HCT116 (cell line): ENCODE measurements around the gene JCHAIN. TPM values are rescaled to one million over a fixed set of nuclear protein-coding genes. Genes with fewer than 3 reads are reported as not detected.

ENCODE experiments used
- ATAC-seq: fragments of 200-7000 bp; cut with Tn5 transposase; 2 replicates; pipeline ENCODE4 v1.9.1; 2020; ENCODE audit warnings: mild to moderate bottlenecking, moderate library complexity
- BruUV-seq: library from RNA; stranded (reverse); fragments of 400-500 nt; replicated peaks from 2 replicates; lab custom pipeline; 2021; lab: Mats Ljungman, UMichigan
- CTCF ChIA-PET: fragments of 300-600 bp; sonication (Branson Sonifier 250); formaldehyde crosslinking; loops from one replicate; lab custom pipeline; 2021; ENCODE audit warnings: antibody characterized with exemption; lab: Charles Lee
- POLR2A ChIA-PET: fragments of 300-600, 350-600 bp; sonication (Branson Sonifier 250); formaldehyde crosslinking; loops from one replicate; lab custom pipeline; 2021; ENCODE audit warnings: antibody characterized with exemption; lab: Charles Lee
- RAD21 ChIA-PET, 2 experiments: fragments of 300-600 bp; sonication (Branson Sonifier 250); formaldehyde crosslinking; loops; one replicate each; lab custom pipeline; 2023; ENCODE audit warnings: low total read pairs in 2 of 2; ENCODE audit not compliant: uncharacterized antibody in 2 of 2, unreplicated experiment in 2 of 2, low non-redundant PET in 1 of 2; lab: Charles Lee
- DNase-seq: peaks from one replicate; pipeline ENCODE4 v3.0.0-alpha.2; 2010; ENCODE audit warnings: low read depth, low spot score
- H2AFZ ChIP-seq: fragments of 200-600 bp; shearing (Covaris generic), sonication (generic); 2 replicates; pipeline ENCODE4 v1.6.1; 2017; ENCODE audit warnings: low read depth, mixed run types, mixed read lengths, antibody characterized with exemption, low read length; ENCODE audit not compliant: poor library complexity, severe bottlenecking
- H3K27ac ChIP-seq: 2 replicates; pipeline ENCODE4 v1.5.1; 2012; ENCODE audit warnings: low read depth, low read length
- H3K27me3 ChIP-seq: fragments of 200-600 bp; sonication (generic); 2 replicates; pipeline ENCODE4 v1.6.1; 2016; ENCODE audit warnings: mixed run types, low read length, mixed read lengths; ENCODE audit not compliant: insufficient read depth
- H3K36me3 ChIP-seq, 2 experiments: fragments of 200-500 bp in 1 of 2; fragments of 200-600 bp in 1 of 2; sonication (Bioruptor generic) in 1 of 2; sonication (generic) in 1 of 2; 2 replicates each; pipeline versions ENCODE4 v1.5.1 to v1.6.1; 2014 to 2016; ENCODE audit warnings: low read length in 2 of 2, inconsistent platforms in 1 of 2, mixed read lengths in 1 of 2, mixed run types in 1 of 2; ENCODE audit not compliant: insufficient read depth in 2 of 2, control insufficient read depth in 1 of 2
- H3K4me1 ChIP-seq, 2 experiments: fragments of 200-600 bp in 1 of 2; sonication (generic) in 1 of 2; 2 replicates each; pipeline versions ENCODE4 v1.5.1 to v1.6.1; 2012 to 2017; ENCODE audit warnings: low read length in 2 of 2, inconsistent platforms in 1 of 2, mild to moderate bottlenecking in 1 of 2, mixed read lengths in 1 of 2, mixed run types in 1 of 2, moderate library complexity in 1 of 2; ENCODE audit not compliant: insufficient read depth in 2 of 2, control insufficient read depth in 1 of 2
- H3K4me2 ChIP-seq: fragments of 200-600 bp; sonication (generic); 2 replicates; pipeline ENCODE4 v1.6.1; 2017; ENCODE audit warnings: mixed run types, low read length, mixed read lengths
- H3K4me3 ChIP-seq, 2 experiments: fragments of 200-600 bp in 1 of 2; sonication (generic) in 1 of 2; replicated peaks in 1 of 2; 2 replicates each; pipeline ENCODE4 v1.5.1; 2011 to 2016; ENCODE audit warnings: low read length in 2 of 2, control low read depth in 1 of 2, low read depth in 1 of 2, mild to moderate bottlenecking in 1 of 2, mixed read lengths in 1 of 2, mixed run types in 1 of 2
- H3K79me2 ChIP-seq: fragments of 200-600 bp; sonication (generic); 2 replicates; pipeline ENCODE4 v1.6.1; 2017; ENCODE audit warnings: mild to moderate bottlenecking, mixed run types, low read length, moderate library complexity, mixed read lengths; ENCODE audit not compliant: insufficient read depth
- H3K9ac ChIP-seq: fragments of 200-600 bp; sonication (generic); 2 replicates; pipeline ENCODE4 v1.6.1; 2016; ENCODE audit warnings: low read length, mixed read lengths
- H3K9me2 ChIP-seq: fragments of 200-600 bp; sonication (generic), shearing (Covaris generic); 2 replicates; pipeline ENCODE4 v1.6.1; 2017; ENCODE audit warnings: mixed run types, mild to moderate bottlenecking, moderate library complexity; ENCODE audit not compliant: insufficient read depth
- H3K9me3 ChIP-seq, 2 experiments: fragments of 200-500 bp in 1 of 2; fragments of 200-600 bp in 1 of 2; sonication (Bioruptor generic) in 1 of 2; sonication (generic) in 1 of 2; 2 replicates each; pipeline ENCODE4 v1.6.1; 2014 to 2017; ENCODE audit warnings: low read length in 2 of 2, mixed read lengths in 2 of 2, inconsistent platforms in 1 of 2, low read depth in 1 of 2, mild to moderate bottlenecking in 1 of 2, mixed run types in 1 of 2, moderate library complexity in 1 of 2; ENCODE audit not compliant: control insufficient read depth in 1 of 2, insufficient read depth in 1 of 2
- H4K20me1 ChIP-seq: fragments of 200-600 bp; sonication (generic), shearing (Covaris generic); 2 replicates; pipeline ENCODE4 v1.6.1; 2017; ENCODE audit warnings: mixed run types, mild to moderate bottlenecking, moderate library complexity; ENCODE audit not compliant: insufficient read depth
- CBX3 ChIP-seq: IDR thresholded peaks from 2 replicates; pipeline ENCODE4 v1.6.1; 2012; ENCODE audit warnings: low read depth
- CEBPB ChIP-seq: IDR thresholded peaks from 2 replicates; pipeline ENCODE4 v1.6.1; 2012; ENCODE audit warnings: low read depth
- EGR1 ChIP-seq: IDR thresholded peaks from 2 replicates; pipeline ENCODE4 v1.6.1; 2012; ENCODE audit warnings: low read depth
- FOSL1 ChIP-seq: IDR thresholded peaks from 2 replicates; pipeline ENCODE4 v1.6.1; 2012; ENCODE audit warnings: low read depth
- JUND ChIP-seq: IDR thresholded peaks from 2 replicates; pipeline ENCODE4 v1.6.1; 2012
- POLR2A ChIP-seq: IDR thresholded peaks from 2 replicates; pipeline ENCODE4 v1.7.0; 2011; ENCODE audit warnings: borderline replicate concordance; ENCODE audit not compliant: insufficient read depth, insufficient read length; ENCODE audit errors: extremely low read depth
- POLR2AphosphoS5 ChIP-seq: IDR thresholded peaks from 2 replicates; pipeline ENCODE4 v1.6.1; 2011; ENCODE audit warnings: mild to moderate bottlenecking, low read depth, low read length, moderate library complexity
- SRF ChIP-seq: IDR thresholded peaks from 2 replicates; pipeline ENCODE4 v1.6.1; 2012; ENCODE audit warnings: low read depth
- TCF7L2 ChIP-seq: IDR thresholded peaks from 2 replicates; pipeline ENCODE4 v1.7.0; 2011; ENCODE audit warnings: borderline replicate concordance, inconsistent platforms; ENCODE audit not compliant: insufficient read depth, insufficient read length; ENCODE audit errors: extremely low read depth
- YY1 ChIP-seq: IDR thresholded peaks from 2 replicates; pipeline ENCODE4 v1.6.1; 2011; ENCODE audit warnings: low read length, low read depth, moderate library complexity, mild to moderate bottlenecking; ENCODE audit not compliant: insufficient replicate concordance; ENCODE audit errors: extremely low read depth
- ZFX ChIP-seq: fragments of 450-650 bp; IDR thresholded peaks from 2 replicates; pipeline ENCODE4 v1.6.1; 2017
- ZNF274 ChIP-seq: fragments of 200-500 bp; sonication (Bioruptor generic); IDR thresholded peaks from 2 replicates; pipeline ENCODE4 v1.6.1; 2014; ENCODE audit warnings: mild to moderate bottlenecking, low read depth, low read length, inconsistent platforms
- intact Hi-C: fragments of 100-400 bp; cut with micrococcal nuclease; formaldehyde crosslinking; loops from 2 replicates; pipeline ENCODE4 v1.10.0; 2022
- total RNA-seq: library from RNA; stranded (reverse); gene quantifications from one replicate; pipeline ENCODE4 v1.2.1, GENCODE V29; 2021; ENCODE audit not compliant: unreplicated experiment
- TF ChIP-seq, protein P1 (sequence below): IDR thresholded peaks from 2 replicates; pipeline ENCODE4 v1.6.1; 2011; ENCODE audit warnings: mild to moderate bottlenecking, low read length, moderate library complexity; ENCODE audit not compliant: insufficient replicate concordance; ENCODE audit errors: extremely low read depth
- TF ChIP-seq, protein P2 (sequence below), 3 experiments: fragments of 200-600 bp in 1 of 3; sonication (generic) in 1 of 3; IDR thresholded peaks in 2 of 3; conservative IDR thresholded peaks in 1 of 3; 2 replicates each; pipeline ENCODE4 v1.5.1; 2012 to 2017; ENCODE audit warnings: low read depth in 2 of 3, low read length in 2 of 3, antibody characterized with exemption in 1 of 3, borderline replicate concordance in 1 of 3, control low read depth in 1 of 3, mild to moderate bottlenecking in 1 of 3, mixed read lengths in 1 of 3, mixed run types in 1 of 3, moderate library complexity in 1 of 3; ENCODE audit not compliant: insufficient read depth in 1 of 3

JCHAIN gene
- total RNA-seq, 1 experiment from 2014 or later, result 0.79 TPM

DNA sequence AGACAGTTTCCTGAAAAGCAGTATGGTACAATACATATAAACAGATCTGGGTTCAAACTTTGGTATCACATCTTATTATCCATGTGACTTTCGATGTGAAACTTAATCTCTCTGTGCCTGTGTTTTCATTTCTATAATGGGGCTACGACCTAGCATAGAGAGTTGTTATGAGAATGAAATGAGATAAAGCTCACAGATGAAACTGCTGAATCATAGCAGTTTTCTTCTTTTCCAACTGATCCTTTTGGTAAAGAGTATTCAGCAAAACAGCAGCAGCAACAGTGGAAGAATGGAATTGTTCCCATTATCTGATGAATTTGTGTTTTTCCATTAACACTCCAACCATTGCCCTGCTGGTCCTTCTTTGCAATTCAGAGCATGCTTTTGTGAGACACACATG, 58.0 kb downstream of the JCHAIN start:
- no peak for ATAC-seq
- RAD21 ChIA-PET, result no interaction called here

DNA sequence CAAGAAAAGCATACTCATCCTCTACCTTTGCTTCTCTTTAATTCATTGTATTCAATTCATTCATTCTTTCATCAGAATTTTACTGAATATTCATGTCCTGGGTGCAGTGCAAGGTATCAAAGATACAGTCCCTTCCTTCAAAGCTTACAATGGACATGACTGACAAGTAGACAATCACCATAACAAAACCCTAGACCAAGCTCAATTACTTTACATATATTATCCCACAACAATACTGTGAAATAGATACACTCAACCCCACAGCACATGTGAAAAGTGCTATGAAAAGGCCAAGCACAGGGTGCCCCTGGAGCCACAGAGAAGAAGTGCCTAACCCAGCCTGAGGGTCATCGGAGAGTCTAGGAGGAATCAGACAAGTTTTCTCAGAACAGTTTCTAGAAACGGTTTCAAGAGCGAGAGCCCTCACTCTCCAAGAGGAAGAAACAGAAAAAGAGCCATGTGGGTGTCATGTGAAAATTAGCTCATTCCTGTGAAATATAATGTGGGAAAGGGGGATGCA, 58.9 kb downstream of the JCHAIN start:
- Histone ChIP-seq H3K4me3 (no peak overlapping the region), H3K9ac (no peak overlapping the region), H2AFZ (no peak overlapping the region), H3K4me1 (no peaks in the 10 kb centered on the region), H3K4me2 (no peak overlapping the region), H3K36me3 (no peaks in the 10 kb centered on the region), H3K9me3 (no peaks in the 10 kb centered on the region), H3K79me2 (no peaks in the 10 kb centered on the region), H3K9me2 (no peaks in the 10 kb centered on the region), H3K27ac (no peak overlapping the region), H4K20me1 (no peaks in the 10 kb centered on the region), H3K27me3 (no peaks in the 10 kb centered on the region)
- ChIA-PET CTCF (no interaction called here), RAD21 (no interaction called here), POLR2A (no interaction called here)
- ATAC-seq, result no peak
- DNase-seq, result no peak
- BruUV-seq, result no TSS peak
- intact Hi-C loops, result loop anchor here (10.0 kb wide), 3 partner anchors 407 to 1857 kb away; no protein-coding TSS in a partner anchor
- TF ChIP-seq JUND (no peak), TCF7L2 (no peak), ZFX (no peak), CEBPB (no peak), YY1 (no peak), SRF (no peak), CBX3 (no peak), FOSL1 (no peak)
- TF ChIP-seq, protein P1, sequence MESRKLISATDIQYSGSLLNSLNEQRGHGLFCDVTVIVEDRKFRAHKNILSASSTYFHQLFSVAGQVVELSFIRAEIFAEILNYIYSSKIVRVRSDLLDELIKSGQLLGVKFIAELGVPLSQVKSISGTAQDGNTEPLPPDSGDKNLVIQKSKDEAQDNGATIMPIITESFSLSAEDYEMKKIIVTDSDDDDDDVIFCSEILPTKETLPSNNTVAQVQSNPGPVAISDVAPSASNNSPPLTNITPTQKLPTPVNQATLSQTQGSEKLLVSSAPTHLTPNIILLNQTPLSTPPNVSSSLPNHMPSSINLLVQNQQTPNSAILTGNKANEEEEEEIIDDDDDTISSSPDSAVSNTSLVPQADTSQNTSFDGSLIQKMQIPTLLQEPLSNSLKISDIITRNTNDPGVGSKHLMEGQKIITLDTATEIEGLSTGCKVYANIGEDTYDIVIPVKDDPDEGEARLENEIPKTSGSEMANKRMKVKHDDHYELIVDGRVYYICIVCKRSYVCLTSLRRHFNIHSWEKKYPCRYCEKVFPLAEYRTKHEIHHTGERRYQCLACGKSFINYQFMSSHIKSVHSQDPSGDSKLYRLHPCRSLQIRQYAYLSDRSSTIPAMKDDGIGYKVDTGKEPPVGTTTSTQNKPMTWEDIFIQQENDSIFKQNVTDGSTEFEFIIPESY, result no peak
- TF ChIP-seq, protein P2, sequence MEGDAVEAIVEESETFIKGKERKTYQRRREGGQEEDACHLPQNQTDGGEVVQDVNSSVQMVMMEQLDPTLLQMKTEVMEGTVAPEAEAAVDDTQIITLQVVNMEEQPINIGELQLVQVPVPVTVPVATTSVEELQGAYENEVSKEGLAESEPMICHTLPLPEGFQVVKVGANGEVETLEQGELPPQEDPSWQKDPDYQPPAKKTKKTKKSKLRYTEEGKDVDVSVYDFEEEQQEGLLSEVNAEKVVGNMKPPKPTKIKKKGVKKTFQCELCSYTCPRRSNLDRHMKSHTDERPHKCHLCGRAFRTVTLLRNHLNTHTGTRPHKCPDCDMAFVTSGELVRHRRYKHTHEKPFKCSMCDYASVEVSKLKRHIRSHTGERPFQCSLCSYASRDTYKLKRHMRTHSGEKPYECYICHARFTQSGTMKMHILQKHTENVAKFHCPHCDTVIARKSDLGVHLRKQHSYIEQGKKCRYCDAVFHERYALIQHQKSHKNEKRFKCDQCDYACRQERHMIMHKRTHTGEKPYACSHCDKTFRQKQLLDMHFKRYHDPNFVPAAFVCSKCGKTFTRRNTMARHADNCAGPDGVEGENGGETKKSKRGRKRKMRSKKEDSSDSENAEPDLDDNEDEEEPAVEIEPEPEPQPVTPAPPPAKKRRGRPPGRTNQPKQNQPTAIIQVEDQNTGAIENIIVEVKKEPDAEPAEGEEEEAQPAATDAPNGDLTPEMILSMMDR (IDR thresholded peaks at IDR 0.05 in 2 of 3, conservative IDR thresholded peaks at IDR 0.05 in 1 of 3; ENCODE audit: borderline replicate concordance in 1 of 3, insufficient read depth in 1 of 3, low read depth in 2 of 3, low read length in 2 of 3), result no peak

More for the DNA sequence above, 58.0 kb downstream of the JCHAIN start:
- no peaks in the 10 kb centered on the region for H3K36me3 ChIP-seq
- no peak for DNase-seq
- no peak overlapping the region for H3K4me3 ChIP-seq
- intact Hi-C loops, result loop anchor here (10.0 kb wide), 3 partner anchors 406 to 1856 kb away; no protein-coding TSS in a partner anchor
- no peaks in the 10 kb centered on the region for H3K9me3 ChIP-seq
- no peak overlapping the region for H3K27ac ChIP-seq
- TF ChIP-seq YY1, result no peak
- no peak for TF ChIP-seq SRF
- TF ChIP-seq EGR1, result no peak
- no peak for TF ChIP-seq POLR2A
- TF ChIP-seq POLR2AphosphoS5, result no peak
- no peak for TF ChIP-seq ZNF274
- BruUV-seq, result no TSS peak
- no peak overlapping the region for H2AFZ ChIP-seq
- no peaks in the 10 kb centered on the region for H4K20me1 ChIP-seq
- CTCF ChIA-PET, result no interaction called here
- H3K4me1 ChIP-seq, result no peaks in the 10 kb centered on the region
- H3K27me3 ChIP-seq, result no peaks in the 10 kb centered on the region
- POLR2A ChIA-PET, result no interaction called here
- H3K9ac ChIP-seq, result no peak overlapping the region
- H3K9me2 ChIP-seq, result no peaks in the 10 kb centered on the region
- no peaks in the 10 kb centered on the region for H3K79me2 ChIP-seq
- H3K4me2 ChIP-seq, result no peak overlapping the region
